Measurements from ENCODE around the gene AGTR1. TPM values are rescaled to one million over a fixed set of nuclear protein-coding genes. Genes with fewer than 3 reads are reported as not detected.

The AGTR1 gene
- total and polyA plus RNA-seq, 2 donors (not counting 3 experiments of a cell fraction or from before 2014, with no cell fraction given) = not detected

GRCh38 chr3:148758303-148758884 is 60.7 kb downstream of the AGTR1 start:
- no peaks in the 10 kb centered on the region for H3K36me3 ChIP-seq (ENCODE audit: control insufficient read depth in 2 of 2, extremely low read depth in 1 of 2, insufficient read depth in 2 of 2, low read length in 2 of 2)
- H3K4me2 ChIP-seq (ENCODE audit: insufficient read depth, low read length) = no peak overlapping the region
- H2AFZ ChIP-seq (ENCODE audit: low read depth, low read length) = no peak overlapping the region
- H3K27ac ChIP-seq (ENCODE audit: insufficient read depth, low read depth, low read length) = no peak overlapping the region
- no peaks in the 10 kb centered on the region for H3K4me1 ChIP-seq (ENCODE audit: control insufficient read depth, extremely low read depth, insufficient read depth, low read length)
- no peak overlapping the region for H3K4me3 ChIP-seq (replicated peaks in 1 of 3; ENCODE audit: insufficient read depth in 1 of 3, low read depth in 1 of 3, low read length in 3 of 3)
- no peaks in the 10 kb centered on the region for H4K20me1 ChIP-seq (replicated peaks; ENCODE audit: control insufficient read depth, extremely low read depth, insufficient read depth, low read length)
- CTCF ChIA-PET = interaction anchor here (1.2 kb wide), 1 partner anchor 12 kb away, joined by 3 read pairs; no protein-coding TSS in a partner anchor
- no peaks in the 10 kb centered on the region for H3K9me3 ChIP-seq (replicated peaks; ENCODE audit: control insufficient read depth, insufficient read depth, low read length)
- no peaks in the 10 kb centered on the region for H3K79me2 ChIP-seq (ENCODE audit: control insufficient read depth, insufficient read depth, low read length)
- no peaks in the 10 kb centered on the region for H3K27me3 ChIP-seq (ENCODE audit: control insufficient read depth in 2 of 2, insufficient read depth in 2 of 2, low read length in 2 of 2)
- dilution Hi-C loops (cut with MboI; ENCODE audit: extremely low pct_ligation_motif_present, low sequenced_read_pairs) (no loop called here), intact Hi-C loops (cut with micrococcal nuclease) (no loop called here)
- DNase-seq (ENCODE audit: low read depth, low spot score) (no peak), FAIRE-seq (no peak)
- POLR2A ChIA-PET = no interaction called here
- TF ChIP-seq FOS (IDR thresholded peaks at IDR 0.05; ENCODE audit: borderline replicate concordance, insufficient read depth, low read length) = no peak
- no TSS peak for BruUV-seq (replicated peaks)
- H3K9me1 ChIP-seq (replicated peaks; ENCODE audit: control insufficient read depth, extremely low read depth, insufficient read depth, low read length) = no peaks in the 10 kb centered on the region
- no peak overlapping the region for H3K9ac ChIP-seq (replicated peaks; ENCODE audit: extremely low read depth, insufficient read depth, low read length)

GRCh38 chr3:148759430-148759829 is 61.7 kb downstream of the AGTR1 start:
- no peaks in the 10 kb centered on the region for H3K79me2 ChIP-seq (ENCODE audit: control insufficient read depth, insufficient read depth, low read length)
- POLR2A ChIA-PET = no interaction called here
- CTCF ChIA-PET = no interaction called here
- dilution Hi-C loops (cut with MboI; ENCODE audit: extremely low pct_ligation_motif_present, low sequenced_read_pairs) (no loop called here), intact Hi-C loops (cut with micrococcal nuclease) (no loop called here)
- BruUV-seq (replicated peaks) = no TSS peak
- H3K4me2 ChIP-seq (ENCODE audit: insufficient read depth, low read length) = no peak overlapping the region
- no peaks in the 10 kb centered on the region for H3K9me3 ChIP-seq (replicated peaks; ENCODE audit: control insufficient read depth, insufficient read depth, low read length)
- no peak overlapping the region for H3K9ac ChIP-seq (replicated peaks; ENCODE audit: extremely low read depth, insufficient read depth, low read length)
- H3K4me1 ChIP-seq (ENCODE audit: control insufficient read depth, extremely low read depth, insufficient read depth, low read length) = no peaks in the 10 kb centered on the region
- FAIRE-seq = no peak
- no peaks in the 10 kb centered on the region for H4K20me1 ChIP-seq (replicated peaks; ENCODE audit: control insufficient read depth, extremely low read depth, insufficient read depth, low read length)
- no peak for TF ChIP-seq MYC (IDR thresholded peaks at IDR 0.05; ENCODE audit: low read depth, low read length)
- no peak for TF ChIP-seq JUN (IDR thresholded peaks at IDR 0.05; ENCODE audit: borderline replicate concordance, insufficient read depth, insufficient read length, low read depth)
- no peak for TF ChIP-seq POLR2AphosphoS5 (IDR thresholded peaks at IDR 0.05; ENCODE audit: insufficient read depth, low read depth, low read length)
- TF ChIP-seq FOS (IDR thresholded peaks at IDR 0.05; ENCODE audit: borderline replicate concordance, insufficient read depth, low read length) = no peak
- no peak for TF ChIP-seq CTCF (IDR thresholded peaks at IDR 0.05; ENCODE audit: extremely low read depth in 1 of 2, insufficient read depth in 1 of 2, low read depth in 1 of 2, low read length in 2 of 2)
- TF ChIP-seq POLR2A (IDR thresholded peaks at IDR 0.05; ENCODE audit: low read depth, low read length) = no peak
- TF ChIP-seq EZH2 (IDR thresholded peaks at IDR 0.05; ENCODE audit: borderline replicate concordance, low read depth, low read length, severe bottlenecking) = no peak
- no peak for TF ChIP-seq MAX (IDR thresholded peaks at IDR 0.05; ENCODE audit: insufficient read depth, insufficient read length)
- no peak for TF ChIP-seq GATA2 (IDR thresholded peaks at IDR 0.05; ENCODE audit: insufficient read depth, insufficient read length, low read depth, low read length)
- H3K4me3 ChIP-seq (replicated peaks in 1 of 3; ENCODE audit: insufficient read depth in 1 of 3, low read depth in 1 of 3, low read length in 3 of 3) = no peak overlapping the region
- H3K36me3 ChIP-seq (ENCODE audit: control insufficient read depth in 2 of 2, extremely low read depth in 1 of 2, insufficient read depth in 2 of 2, low read length in 2 of 2) = no peaks in the 10 kb centered on the region
- H3K9me1 ChIP-seq (replicated peaks; ENCODE audit: control insufficient read depth, extremely low read depth, insufficient read depth, low read length) = no peaks in the 10 kb centered on the region
- H3K27ac ChIP-seq (ENCODE audit: insufficient read depth, low read depth, low read length) = no peak overlapping the region
- DNase-seq (ENCODE audit: low read depth, low spot score) = no peak
- H3K27me3 ChIP-seq (ENCODE audit: control insufficient read depth in 2 of 2, insufficient read depth in 2 of 2, low read length in 2 of 2) = no peaks in the 10 kb centered on the region
- H2AFZ ChIP-seq (ENCODE audit: low read depth, low read length) = no peak overlapping the region

All from endothelial cell of umbilical vein (primary cell).